ENCODE measurements around the gene FAM151A.

FAM151A gene

DNA sequence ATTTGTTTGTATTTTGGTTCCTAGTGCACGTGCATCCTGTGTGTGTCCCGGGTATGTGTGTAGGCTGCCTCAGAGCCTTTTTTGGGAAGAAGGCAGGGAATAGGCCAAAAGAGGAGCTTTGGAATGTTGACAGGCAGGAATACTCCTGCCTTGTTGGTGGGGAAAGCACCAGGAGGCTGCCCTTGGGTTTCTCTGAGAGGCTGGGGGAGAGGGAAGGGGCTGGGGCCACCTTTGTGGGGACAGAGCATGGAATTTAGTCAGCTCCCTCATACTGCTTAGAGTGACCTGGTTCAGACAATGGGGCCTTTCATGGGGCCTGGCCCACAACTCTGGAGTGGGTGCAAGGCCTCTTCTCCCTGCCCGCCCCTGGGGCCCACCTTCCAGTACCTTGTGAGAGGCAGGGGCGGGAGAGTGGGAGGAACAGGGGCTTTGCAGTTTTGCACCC is 44.0 kb downstream of the FAM151A start:
- no peak for DNase-seq (ENCODE audit: low spot score)

GRCh38 chr1:54577612-54578011 is 45.7 kb downstream of the FAM151A start:
- DNase-seq (ENCODE audit: low spot score) = no peak

- no peak for DNase-seq (ENCODE audit: low spot score)
Measured at GRCh38 chr1:54575605-54576290, 47.6 kb downstream of the FAM151A start.

- DNase-seq (ENCODE audit: low spot score) = no peak
Measured at GRCh38 chr1:54575161-54575560, 48.2 kb downstream of the FAM151A start.

GRCh38 chr1:54574158-54574778 is 49.1 kb downstream of the FAM151A start:
- no peak for DNase-seq (ENCODE audit: low spot score)

DNA sequence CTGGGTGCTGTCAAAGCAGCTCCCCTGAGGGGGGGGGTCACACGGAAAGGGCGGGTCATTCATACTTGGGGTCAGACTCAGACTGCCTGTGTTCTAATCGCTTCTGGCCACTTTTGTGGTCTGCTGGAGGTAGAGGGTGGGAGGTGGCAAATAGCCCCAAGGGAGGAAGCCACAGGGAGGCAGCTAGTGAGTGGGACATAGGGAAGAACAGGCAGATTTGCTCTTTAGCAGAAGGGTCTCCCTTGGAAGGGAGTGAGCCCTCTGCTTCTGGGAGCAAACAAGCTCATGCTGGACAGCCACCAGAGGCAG is 50.8 kb downstream of the FAM151A start:
- DNase-seq (ENCODE audit: low spot score) = no peak

DNA sequence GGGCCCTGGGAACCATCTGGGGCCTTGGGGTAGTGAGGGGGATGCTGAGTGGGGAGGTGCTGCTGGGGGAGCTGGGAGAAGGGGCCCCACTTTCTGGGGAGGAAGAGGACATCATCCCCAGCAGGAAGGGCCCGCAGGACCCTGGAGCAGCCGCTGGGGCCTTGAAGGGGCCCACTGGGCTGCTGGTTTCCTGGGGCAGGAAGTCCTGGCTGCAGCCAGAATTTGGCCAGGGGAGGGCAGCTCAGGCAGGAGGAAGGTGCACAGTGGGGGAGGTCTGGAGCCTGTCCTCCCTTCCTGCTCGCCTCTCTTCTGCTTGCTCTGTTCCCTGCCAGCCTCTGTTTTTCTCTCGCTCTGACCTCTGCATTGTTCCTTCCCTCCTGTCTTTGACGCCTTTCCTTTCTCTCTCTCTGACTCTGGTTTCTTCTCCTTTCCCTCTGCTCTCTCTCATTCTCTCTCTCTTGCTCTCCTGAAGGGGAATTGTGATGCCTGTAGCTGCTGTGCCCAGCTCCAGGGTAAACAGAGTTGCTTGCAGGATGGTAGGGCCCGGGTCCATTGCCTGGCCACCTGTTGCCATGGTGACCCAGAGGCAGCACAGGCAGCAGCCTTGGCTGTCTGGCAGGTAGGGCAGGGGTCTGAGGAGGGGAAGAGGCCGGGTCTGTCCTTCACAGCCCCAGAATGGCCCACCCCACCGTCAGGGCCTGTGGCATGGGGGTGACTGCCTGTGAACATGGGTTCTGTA is 51.4 kb downstream of the FAM151A start:
- DNase-seq (ENCODE audit: low spot score) = peak; percentile 66

DNA sequence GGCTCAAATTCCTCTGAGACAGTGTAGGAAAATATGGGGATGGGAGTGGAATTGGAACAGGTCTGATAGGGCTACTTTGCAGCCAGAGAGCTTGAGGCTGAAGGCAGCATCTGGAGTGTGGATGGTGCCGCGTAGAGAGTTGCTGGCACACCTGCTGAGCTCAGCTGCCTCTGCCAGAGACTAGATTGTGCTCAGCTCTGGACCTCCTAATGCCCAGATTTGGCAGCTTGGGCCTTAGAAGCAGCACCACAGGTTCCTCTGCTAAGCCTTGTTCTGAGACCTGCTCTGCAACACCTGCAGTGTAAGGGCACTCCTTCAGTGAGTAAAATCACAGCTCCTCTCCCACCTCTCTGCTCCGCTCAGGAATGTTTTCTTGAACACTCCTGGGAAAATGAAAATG is 52.0 kb downstream of the FAM151A start:
- DNase-seq (ENCODE audit: low spot score) = no peak

DNA sequence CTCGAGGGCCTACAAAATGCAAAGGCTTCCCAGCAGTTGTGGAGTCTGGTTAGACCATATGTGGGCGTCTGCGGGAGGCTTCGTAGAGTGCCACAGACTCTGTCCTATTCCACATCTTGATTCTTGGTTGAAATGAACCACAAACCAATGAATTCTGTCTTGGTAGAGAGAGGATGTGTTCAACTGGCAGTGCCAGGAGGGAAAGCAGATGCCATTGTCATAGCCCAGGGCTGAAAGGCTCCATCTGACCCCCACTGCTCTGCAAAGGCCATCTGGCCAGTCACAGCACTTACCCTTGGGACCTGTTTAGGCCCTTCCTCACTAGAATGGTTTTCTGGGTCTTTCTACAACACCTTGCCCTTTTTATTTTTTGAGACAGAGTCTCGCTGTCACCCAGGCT is 53.2 kb downstream of the FAM151A start:
- DNase-seq (ENCODE audit: low spot score) = no peak

GRCh38 chr1:54569339-54569738 is 54.0 kb downstream of the FAM151A start:
- no peak for DNase-seq (ENCODE audit: low spot score)

- no peak for DNase-seq (ENCODE audit: low spot score)
Measured at GRCh38 chr1:54567961-54568360, 55.4 kb downstream of the FAM151A start.

GRCh38 chr1:54566438-54567141 is 56.7 kb downstream of the FAM151A start:
- DNase-seq (ENCODE audit: low spot score) = no peak

- no peak for DNase-seq (ENCODE audit: low spot score)
Measured at GRCh38 chr1:54565113-54565501, 58.2 kb downstream of the FAM151A start.

DNA sequence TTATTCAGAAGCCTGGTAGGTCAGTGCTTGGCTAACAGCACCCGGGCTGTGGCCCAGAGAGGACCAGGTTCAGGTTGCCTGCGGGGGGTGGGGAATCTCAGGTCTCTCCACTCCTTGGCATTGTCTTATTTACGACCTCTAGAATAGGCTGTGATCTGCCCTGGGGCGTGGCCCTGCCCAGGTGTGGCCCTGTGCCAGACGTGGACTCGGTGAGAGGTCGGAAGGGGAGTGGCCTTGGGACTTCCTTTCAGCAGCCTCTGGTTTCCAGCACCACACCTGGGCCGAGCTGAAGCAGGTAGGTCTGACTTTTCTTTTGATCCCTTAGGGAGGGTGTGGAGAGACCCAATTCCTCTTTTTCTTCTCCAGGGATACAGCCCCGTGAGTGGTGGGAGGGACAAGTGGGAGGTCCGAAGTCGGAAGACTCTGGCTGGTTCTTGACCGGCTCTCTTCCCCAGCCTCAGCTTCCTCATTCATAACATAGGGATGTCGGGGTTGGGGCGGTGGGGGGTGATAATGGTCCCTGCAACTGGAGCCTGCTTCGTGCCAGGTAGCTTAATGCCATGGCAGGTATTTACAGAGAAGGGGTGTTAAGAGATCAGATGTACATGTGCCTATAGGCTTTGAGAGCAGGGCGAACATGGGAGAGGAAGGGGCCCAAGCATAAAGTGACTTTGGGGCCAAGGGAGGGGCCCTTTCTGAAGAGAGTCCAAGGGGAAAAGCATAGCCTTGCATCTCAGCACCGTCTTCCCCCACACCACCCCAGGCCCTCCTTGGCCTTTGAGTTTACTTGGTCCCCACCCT is 58.8 kb downstream of the FAM151A start:
- peak; percentile 67 for DNase-seq (ENCODE audit: low spot score)

- DNase-seq (ENCODE audit: low spot score) = no peak
Measured at GRCh38 chr1:54559771-54560231, 63.5 kb downstream of the FAM151A start.

Measured in iPS-NIHi11 (cell line).